GM12878 (cell line): Measurements from ENCODE around the gene MSTN. TPM values are rescaled to one million over a fixed set of nuclear protein-coding genes. Genes with fewer than 3 reads are reported as not detected.

Source experiments
- ATAC-seq: fragments of 200-7000 bp; cut with Tn5 transposase; 3 replicates; pipeline ENCODE4 v1.9.1; 2020; ENCODE audit warnings: mild to moderate bottlenecking, moderate library complexity
- BruUV-seq: library from RNA; stranded (reverse); fragments of 400-500 nt; replicated peaks from 2 replicates; lab custom pipeline; 2021; lab: Mats Ljungman, UMichigan
- CTCF ChIA-PET: fragments of 300-600 bp; sonication (Branson Sonifier 250); formaldehyde crosslinking; extraction: SDS; loops from one replicate; lab custom pipeline; 2021; ENCODE audit warnings: inconsistent platforms; lab: Yijun Ruan, JAX
- POLR2A ChIA-PET: fragments of 350-600 bp; formaldehyde crosslinking; extraction: SDS; loops from one replicate; lab custom pipeline; 2021; ENCODE audit warnings: inconsistent platforms; lab: Charles Lee
- RAD21 ChIA-PET: fragments of 300-600 bp; sonication (Branson Sonifier 250); formaldehyde crosslinking; loops from one replicate; lab custom pipeline; 2023; ENCODE audit warnings: antibody characterized with exemption; ENCODE audit not compliant: unreplicated experiment; lab: Charles Lee
- SMC1A ChIA-PET: fragments of 300-600 bp; sonication (Branson Sonifier 250); formaldehyde crosslinking; loops from one replicate; lab custom pipeline; 2023; ENCODE audit not compliant: unreplicated experiment, uncharacterized antibody; lab: Charles Lee
- DNase-seq: peaks from one replicate; pipeline ENCODE4 v3.0.0-alpha.2; 2011; ENCODE audit warnings: low read depth, low spot score
- FAIRE-seq: peaks from 3 replicates; lab custom pipeline; 2011; peaks lifted over from hg19 to GRCh38; lab: Jason Lieb, UNC
- H2AFZ ChIP-seq: 2 replicates; pipeline ENCODE4 v1.6.0; 2011; ENCODE audit warnings: low read depth, low read length, control low read depth; ENCODE audit not compliant: control insufficient read depth
- H3K27ac ChIP-seq: 2 replicates; pipeline ENCODE4 v1.5.1; 2011; ENCODE audit warnings: control low read depth; ENCODE audit not compliant: control insufficient read depth, insufficient read depth
- H3K27me3 ChIP-seq, 2 experiments: replicated peaks in 1 of 2; 2 replicates each; pipeline versions ENCODE4 v1.6.0 to v1.6.1; 2011; ENCODE audit warnings: low read length in 1 of 2; ENCODE audit not compliant: control insufficient read depth in 2 of 2, insufficient read depth in 2 of 2
- H3K36me3 ChIP-seq, 2 experiments: 2 replicates each; pipeline ENCODE4 v1.5.1; 2011; ENCODE audit warnings: low read length in 1 of 2; ENCODE audit not compliant: control insufficient read depth in 2 of 2, insufficient read depth in 2 of 2
- H3K4me1 ChIP-seq: 2 replicates; pipeline ENCODE4 v1.6.1; 2011; ENCODE audit warnings: mild to moderate bottlenecking, low read length, moderate library complexity, mixed read lengths; ENCODE audit not compliant: control insufficient read depth, insufficient read depth
- H3K4me2 ChIP-seq: 2 replicates; pipeline ENCODE4 v1.6.0; 2011; ENCODE audit warnings: control low read depth; ENCODE audit not compliant: control insufficient read depth, insufficient read depth
- H3K4me3 ChIP-seq: fragments of 200-600 bp; sonication (generic); 2 replicates; pipeline ENCODE4 v1.5.1; 2016
- H3K79me2 ChIP-seq: 2 replicates; pipeline ENCODE4 v1.6.0; 2011; ENCODE audit warnings: low read length; ENCODE audit not compliant: control insufficient read depth, insufficient read depth
- H3K9ac ChIP-seq: 2 replicates; pipeline ENCODE4 v1.8.0; 2011; ENCODE audit warnings: low read length, control low read depth, mixed read lengths; ENCODE audit not compliant: control insufficient read depth, insufficient read depth
- H3K9me3 ChIP-seq: replicated peaks from 3 replicates; pipeline ENCODE4 v1.5.1; 2011; ENCODE audit warnings: mild to moderate bottlenecking, low read length; ENCODE audit not compliant: control insufficient read depth, insufficient read depth
- H4K20me1 ChIP-seq: 2 replicates; pipeline ENCODE4 v1.6.0; 2011; ENCODE audit not compliant: control insufficient read depth, insufficient read depth
- BACH1 ChIP-seq: fragments of 450-650 bp; IDR thresholded peaks from 2 replicates; pipeline ENCODE4 v1.6.1; 2017; ENCODE audit warnings: mild to moderate bottlenecking, borderline replicate concordance
- BCLAF1 ChIP-seq: fragments of 450-650 bp; IDR thresholded peaks from 2 replicates; pipeline ENCODE4 v1.6.1; 2017; ENCODE audit warnings: antibody characterized with exemption, mild to moderate bottlenecking, moderate library complexity
- CBFB ChIP-seq: IDR thresholded peaks from 2 replicates; pipeline ENCODE4 v1.6.1; 2016; ENCODE audit warnings: antibody characterized with exemption, low read depth
- CHD2 ChIP-seq: IDR thresholded peaks from 2 replicates; pipeline ENCODE4 v1.6.1; 2011; ENCODE audit warnings: low read depth, low read length, improper control_type of control experiment, borderline replicate concordance
- NR2C1 ChIP-seq: fragments of 450-650 bp; IDR thresholded peaks from 2 replicates; pipeline ENCODE4 v1.6.1; 2017; ENCODE audit warnings: antibody characterized with exemption, mild to moderate bottlenecking, moderate library complexity
- PML ChIP-seq: IDR thresholded peaks from 2 replicates; pipeline ENCODE4 v1.6.1; 2012; ENCODE audit warnings: low read length, inconsistent platforms
- RB1 ChIP-seq: fragments of 450-650 bp; formaldehyde crosslinking; IDR thresholded peaks from 2 replicates; pipeline ENCODE4 v1.6.1; 2017; ENCODE audit warnings: mild to moderate bottlenecking, borderline replicate concordance
- RELB ChIP-seq: fragments of 450-650 bp; IDR thresholded peaks from 2 replicates; pipeline ENCODE4 v1.6.1; 2017; ENCODE audit warnings: low read depth, mild to moderate bottlenecking, moderate library complexity
- SIN3A ChIP-seq: IDR thresholded peaks from 2 replicates; pipeline ENCODE4 v1.6.1; 2012; ENCODE audit warnings: low read depth, low read length, improper control_type of control experiment
- YY1 ChIP-seq: IDR thresholded peaks from 2 replicates; pipeline ENCODE4 v1.6.1; 2011; ENCODE audit warnings: low read depth, mild to moderate bottlenecking, low read length
- ZBTB40 ChIP-seq: fragments of 450-650 bp; IDR thresholded peaks from 2 replicates; pipeline ENCODE4 v1.6.1; 2016; ENCODE audit warnings: mild to moderate bottlenecking, moderate library complexity, borderline replicate concordance
- WGBS: methylation state at CpG from one replicate; pipeline ENCODE4 v1.1.6; 2016; ENCODE audit warnings: low lambda C conversion rate; ENCODE audit not compliant: insufficient replicate concordance, insufficient coverage; ENCODE audit errors: missing lambda C conversion rate; 5-methylcytosine and 5-hydroxymethylcytosine counted together
- in situ Hi-C: fragments of 300-500 bp; cut with MboI; formaldehyde crosslinking; loops from 9 replicates; pipeline ENCODE4 v1.14.3; 2018; ENCODE audit warnings: mixed read lengths
- intact Hi-C: fragments of 100-400 bp; cut with micrococcal nuclease; formaldehyde crosslinking; loops from one replicate; pipeline ENCODE4 v1.14.2; 2022; ENCODE audit not compliant: unreplicated experiment
- polyA plus RNA-seq, 11 experiments: library from polyadenylated mRNA; depleted of rRNA in 4 of 11; unstranded in 6 of 11; stranded (reverse) in 5 of 11; fragments of >200 nt; fragmentation: Nextera tagmentation in 4 of 11; fragmentation: Illumina TruSeq in 1 of 11; extraction: Ambion mirVana in 4 of 11; extraction: Trizol in 1 of 11; gene quantifications; 1 replicate in 1 of 11; 2 replicates in 10 of 11; pipeline versions ENCODE4 v1.2.1 to v1.2.3, GENCODE V29; 2011 to 2016; ENCODE audit warnings: inconsistent platforms in 2 of 11, missing spikeins in 2 of 11, low read depth in 1 of 11
- total RNA-seq, 4 experiments: library from RNA; depleted of rRNA in 3 of 4; stranded (reverse); fragments of >200 nt in 3 of 4; fragmentation: Illumina TruSeq in 1 of 4; extraction: Trizol in 1 of 4; gene quantifications; 2 replicates each; pipeline versions ENCODE4 v1.2.1 to v1.2.3, GENCODE V29; 2013 to 2021
- TF ChIP-seq, protein P1 (sequence below): fragments of 150-350 bp; IDR thresholded peaks from 2 replicates; pipeline ENCODE4 v1.6.1; 2016; ENCODE audit warnings: low read depth, low read length

MSTN gene
- total and polyA plus RNA-seq, 10 of the 15 experiments (the other 5 are each of a cell fraction or from before 2014, with no cell fraction given) = 0.04 to 0.33 (median 0.10) TPM; not detected in 7

DNA sequence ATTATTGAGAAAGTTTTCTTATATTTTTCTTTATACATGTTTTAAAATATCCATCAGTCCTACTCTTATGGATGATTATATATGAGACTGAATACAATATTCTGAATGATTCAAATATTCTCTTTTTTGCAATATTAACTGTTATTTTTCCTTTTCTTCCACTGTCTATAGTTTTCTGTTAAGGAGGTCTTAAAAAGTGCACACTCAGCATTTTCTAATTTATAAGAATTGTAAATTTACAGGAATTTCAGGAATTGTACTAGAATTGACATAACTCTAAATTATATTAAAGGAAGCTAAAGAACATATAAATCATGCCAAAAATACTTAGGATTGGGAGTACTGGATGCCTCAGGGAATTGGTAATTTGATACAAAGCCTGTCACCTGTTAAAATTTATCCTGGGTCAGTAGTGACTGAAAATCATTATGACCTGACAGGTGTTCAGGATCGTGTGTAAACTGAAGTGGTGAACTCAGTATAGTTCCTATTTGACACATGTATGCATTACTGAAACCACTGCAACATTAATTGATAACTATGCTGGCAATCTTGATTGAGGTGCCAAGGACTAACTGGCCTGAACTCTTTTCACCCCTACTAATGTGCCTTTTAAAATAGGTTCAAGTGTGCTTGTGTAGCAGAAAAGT lies 30.4 kb downstream of the MSTN start:
- Histone ChIP-seq H3K79me2 (no peaks in the 10 kb centered on the region), H3K27ac (no peak overlapping the region), H3K4me2 (no peak overlapping the region), H3K4me3 (no peak overlapping the region), H3K9me3 (no peaks in the 10 kb centered on the region), H3K36me3 (no peaks in the 10 kb centered on the region), H2AFZ (no peak overlapping the region), H3K27me3 (no peaks in the 10 kb centered on the region), H4K20me1 (no peaks in the 10 kb centered on the region), H3K4me1 (no peaks in the 10 kb centered on the region), H3K9ac (no peak overlapping the region)
- WGBS = 5% methylated on average over 1 of the region's 1 CpG
- in situ Hi-C loops (no loop called here), intact Hi-C loops (no loop called here)
- ChIA-PET RAD21 (no interaction called here), CTCF (no interaction called here), POLR2A (no interaction called here), SMC1A (no interaction called here)
- BruUV-seq = no TSS peak
- TF ChIP-seq ZBTB40 (no peak), RELB (no peak), CBFB (no peak), RB1 (no peak), BCLAF1 (no peak), NR2C1 (no peak), BACH1 (no peak), PML (no peak), YY1 (no peak), SIN3A (no peak), CHD2 (no peak)
- TF ChIP-seq, protein P1, sequence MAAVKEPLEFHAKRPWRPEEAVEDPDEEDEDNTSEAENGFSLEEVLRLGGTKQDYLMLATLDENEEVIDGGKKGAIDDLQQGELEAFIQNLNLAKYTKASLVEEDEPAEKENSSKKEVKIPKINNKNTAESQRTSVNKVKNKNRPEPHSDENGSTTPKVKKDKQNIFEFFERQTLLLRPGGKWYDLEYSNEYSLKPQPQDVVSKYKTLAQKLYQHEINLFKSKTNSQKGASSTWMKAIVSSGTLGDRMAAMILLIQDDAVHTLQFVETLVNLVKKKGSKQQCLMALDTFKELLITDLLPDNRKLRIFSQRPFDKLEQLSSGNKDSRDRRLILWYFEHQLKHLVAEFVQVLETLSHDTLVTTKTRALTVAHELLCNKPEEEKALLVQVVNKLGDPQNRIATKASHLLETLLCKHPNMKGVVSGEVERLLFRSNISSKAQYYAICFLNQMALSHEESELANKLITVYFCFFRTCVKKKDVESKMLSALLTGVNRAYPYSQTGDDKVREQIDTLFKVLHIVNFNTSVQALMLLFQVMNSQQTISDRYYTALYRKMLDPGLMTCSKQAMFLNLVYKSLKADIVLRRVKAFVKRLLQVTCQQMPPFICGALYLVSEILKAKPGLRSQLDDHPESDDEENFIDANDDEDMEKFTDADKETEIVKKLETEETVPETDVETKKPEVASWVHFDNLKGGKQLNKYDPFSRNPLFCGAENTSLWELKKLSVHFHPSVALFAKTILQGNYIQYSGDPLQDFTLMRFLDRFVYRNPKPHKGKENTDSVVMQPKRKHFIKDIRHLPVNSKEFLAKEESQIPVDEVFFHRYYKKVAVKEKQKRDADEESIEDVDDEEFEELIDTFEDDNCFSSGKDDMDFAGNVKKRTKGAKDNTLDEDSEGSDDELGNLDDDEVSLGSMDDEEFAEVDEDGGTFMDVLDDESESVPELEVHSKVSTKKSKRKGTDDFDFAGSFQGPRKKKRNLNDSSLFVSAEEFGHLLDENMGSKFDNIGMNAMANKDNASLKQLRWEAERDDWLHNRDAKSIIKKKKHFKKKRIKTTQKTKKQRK = no peak
- no peak for DNase-seq
- ATAC-seq = peak; percentile 16; the same call in 1 of the 3 replicates
- no peak for FAIRE-seq
